ENCODE results near the gene IL1RAPL1. TPM values are rescaled to one million over a fixed set of nuclear protein-coding genes. Genes with fewer than 3 reads are reported as not detected.

Gene IL1RAPL1
- not detected for total RNA-seq

DNA sequence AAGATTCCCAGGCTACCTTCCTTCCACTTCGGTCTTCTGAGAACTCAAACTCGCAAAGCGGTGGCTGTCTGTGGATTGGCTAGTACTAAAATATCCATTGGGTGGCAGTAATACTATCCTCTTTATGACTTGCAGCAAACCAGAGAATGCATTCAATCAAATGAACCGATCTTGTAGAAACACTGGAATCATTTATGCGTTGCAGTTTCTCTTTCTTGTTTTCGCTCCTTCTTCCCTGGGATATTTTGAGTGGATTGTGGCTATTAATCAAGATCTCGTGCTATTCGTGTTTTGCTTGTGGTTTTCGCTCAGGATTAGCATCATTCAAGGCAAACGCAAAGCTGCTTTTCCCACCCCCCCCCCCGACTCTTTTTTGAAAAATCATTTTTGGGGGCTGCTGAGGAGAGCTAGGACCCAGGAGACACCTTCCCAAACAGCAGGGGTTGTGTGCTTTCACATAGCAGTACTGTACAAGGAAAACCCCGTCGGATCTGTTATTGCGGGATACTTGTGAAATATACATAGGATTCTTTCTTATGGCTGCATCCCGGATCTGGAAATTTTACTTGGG is at the start of gene IL1RAPL1:
IL1RAPL1 (plus strand) TSS at position 466 of the 571 bp plus-strand sequence.
- no peaks in the 10 kb centered on the region for H3K27me3 Mint-ChIP-seq
- no peaks in the 10 kb centered on the region for H3K9me3 Mint-ChIP-seq
- ATAC-seq (no peak), DNase-seq (no peak)
- H3K4me3 Mint-ChIP-seq, result no peak within 1 kb of the TSS
- POLR2A ChIA-PET, result no interaction called here
- CTCF ChIA-PET, result no interaction called here
- no peak within 1 kb of the TSS for H3K27ac Mint-ChIP-seq
- no peaks in the 10 kb centered on the region for H3K4me1 Mint-ChIP-seq (ENCODE audit: low read depth)
- H3K36me3 Mint-ChIP-seq (ENCODE audit: low read depth), result no peaks in the 10 kb centered on the region
- TF ChIP-seq, protein P1, sequence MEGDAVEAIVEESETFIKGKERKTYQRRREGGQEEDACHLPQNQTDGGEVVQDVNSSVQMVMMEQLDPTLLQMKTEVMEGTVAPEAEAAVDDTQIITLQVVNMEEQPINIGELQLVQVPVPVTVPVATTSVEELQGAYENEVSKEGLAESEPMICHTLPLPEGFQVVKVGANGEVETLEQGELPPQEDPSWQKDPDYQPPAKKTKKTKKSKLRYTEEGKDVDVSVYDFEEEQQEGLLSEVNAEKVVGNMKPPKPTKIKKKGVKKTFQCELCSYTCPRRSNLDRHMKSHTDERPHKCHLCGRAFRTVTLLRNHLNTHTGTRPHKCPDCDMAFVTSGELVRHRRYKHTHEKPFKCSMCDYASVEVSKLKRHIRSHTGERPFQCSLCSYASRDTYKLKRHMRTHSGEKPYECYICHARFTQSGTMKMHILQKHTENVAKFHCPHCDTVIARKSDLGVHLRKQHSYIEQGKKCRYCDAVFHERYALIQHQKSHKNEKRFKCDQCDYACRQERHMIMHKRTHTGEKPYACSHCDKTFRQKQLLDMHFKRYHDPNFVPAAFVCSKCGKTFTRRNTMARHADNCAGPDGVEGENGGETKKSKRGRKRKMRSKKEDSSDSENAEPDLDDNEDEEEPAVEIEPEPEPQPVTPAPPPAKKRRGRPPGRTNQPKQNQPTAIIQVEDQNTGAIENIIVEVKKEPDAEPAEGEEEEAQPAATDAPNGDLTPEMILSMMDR (IDR thresholded peaks at IDR 0.05), result no peak
- intact Hi-C loops (cut with micrococcal nuclease), result no loop called here

DNA sequence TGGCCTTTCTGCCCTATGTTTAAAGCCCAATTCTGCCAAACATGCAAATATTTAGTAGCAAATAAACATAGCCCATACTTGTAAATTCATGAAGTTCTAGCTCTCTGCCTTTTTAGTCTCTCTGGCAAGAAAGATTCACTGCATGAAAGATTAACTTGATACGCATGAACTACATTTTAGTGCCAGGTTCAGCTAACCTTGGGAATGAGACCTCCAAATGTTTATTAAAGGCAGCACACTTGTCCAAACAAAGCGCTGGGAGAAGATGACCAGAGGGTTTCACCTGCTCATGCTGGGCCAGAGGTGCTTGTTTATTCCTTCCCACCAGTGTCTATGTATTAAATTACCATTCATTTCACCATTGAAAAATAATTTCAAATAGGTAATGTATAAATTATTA is 44.5 kb upstream of the IL1RAPL1 start:
- intact Hi-C loops (cut with micrococcal nuclease), result no loop called here
- Mint-ChIP-seq H3K4me3 (no peak overlapping the region), H3K36me3 (ENCODE audit: low read depth) (no peaks in the 10 kb centered on the region), H3K9me3 (no peaks in the 10 kb centered on the region), H3K27ac (no peak overlapping the region), H3K27me3 (no peaks in the 10 kb centered on the region), H3K4me1 (ENCODE audit: low read depth) (no peaks in the 10 kb centered on the region)
- TF ChIP-seq, protein P1 (IDR thresholded peaks at IDR 0.05), result no peak
- ChIA-PET POLR2A (no interaction called here), CTCF (no interaction called here)
- ATAC-seq (no peak), DNase-seq (no peak)

DNA sequence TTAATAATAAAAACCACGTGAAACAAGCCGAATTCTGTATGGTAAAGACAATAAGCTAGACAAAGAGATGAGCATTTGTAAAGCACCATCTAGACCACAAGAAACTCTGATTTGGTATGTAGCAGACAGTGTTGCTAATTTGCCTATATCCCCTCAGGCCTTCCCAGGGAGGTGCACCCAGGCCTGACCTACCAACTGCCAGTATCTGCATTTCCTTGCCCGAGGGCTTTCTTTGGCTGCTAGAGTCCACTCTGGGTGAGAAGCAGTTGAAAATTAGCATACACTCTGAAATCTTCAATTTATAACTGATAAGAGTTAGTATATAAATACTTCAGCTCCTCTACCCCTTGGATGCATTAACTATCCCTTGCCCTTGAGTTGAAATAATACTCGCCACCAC is 37.4 kb upstream of the IL1RAPL1 start:
- Mint-ChIP-seq H3K27ac (no peak overlapping the region), H3K4me1 (ENCODE audit: low read depth) (no peaks in the 10 kb centered on the region), H3K9me3 (peaks cover 2% of the 10 kb centered on the region), H3K4me3 (no peak overlapping the region), H3K36me3 (ENCODE audit: low read depth) (no peaks in the 10 kb centered on the region), H3K27me3 (no peaks in the 10 kb centered on the region)
- intact Hi-C loops (cut with micrococcal nuclease), result no loop called here
- ChIA-PET POLR2A (no interaction called here), CTCF (no interaction called here)
- ATAC-seq (no peak), DNase-seq (no peak)
- TF ChIP-seq, protein P1 (IDR thresholded peaks at IDR 0.05), result no peak

DNA sequence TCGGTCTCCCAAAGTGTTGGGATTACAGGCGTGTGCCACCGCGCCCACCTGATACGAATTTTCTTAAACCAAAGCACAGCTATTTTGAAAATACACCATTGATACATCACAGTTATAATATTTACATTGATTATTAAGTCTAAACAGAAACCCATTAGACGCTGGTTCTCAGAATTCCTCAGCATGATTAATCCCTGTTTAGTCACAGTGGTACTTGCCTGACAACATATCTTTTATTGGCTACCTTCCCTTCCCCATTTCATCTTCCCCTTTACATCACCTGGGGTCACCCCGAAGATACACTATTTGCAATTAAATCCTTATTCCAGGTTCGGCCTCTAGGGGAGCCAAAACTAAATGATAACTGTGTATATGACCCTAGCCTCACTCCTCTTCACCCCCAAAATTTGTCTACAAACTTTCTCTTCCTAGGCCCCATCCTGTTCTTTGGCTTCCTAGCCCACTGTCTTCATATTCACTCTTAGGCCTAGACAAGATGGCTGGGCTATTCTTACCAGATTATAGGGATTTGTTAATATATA is 36.8 kb upstream of the IL1RAPL1 start:
- no peak for DNase-seq
- Mint-ChIP-seq H3K27ac (no peak overlapping the region), H3K4me3 (no peak overlapping the region), H3K9me3 (peaks cover 2% of the 10 kb centered on the region), H3K36me3 (ENCODE audit: low read depth) (no peaks in the 10 kb centered on the region), H3K4me1 (ENCODE audit: low read depth) (no peaks in the 10 kb centered on the region), H3K27me3 (no peaks in the 10 kb centered on the region)
- ChIA-PET CTCF (no interaction called here), POLR2A (no interaction called here)
- intact Hi-C loops (cut with micrococcal nuclease), result no loop called here
- no peak for ATAC-seq
- TF ChIP-seq, protein P1 (IDR thresholded peaks at IDR 0.05), result no peak

DNA sequence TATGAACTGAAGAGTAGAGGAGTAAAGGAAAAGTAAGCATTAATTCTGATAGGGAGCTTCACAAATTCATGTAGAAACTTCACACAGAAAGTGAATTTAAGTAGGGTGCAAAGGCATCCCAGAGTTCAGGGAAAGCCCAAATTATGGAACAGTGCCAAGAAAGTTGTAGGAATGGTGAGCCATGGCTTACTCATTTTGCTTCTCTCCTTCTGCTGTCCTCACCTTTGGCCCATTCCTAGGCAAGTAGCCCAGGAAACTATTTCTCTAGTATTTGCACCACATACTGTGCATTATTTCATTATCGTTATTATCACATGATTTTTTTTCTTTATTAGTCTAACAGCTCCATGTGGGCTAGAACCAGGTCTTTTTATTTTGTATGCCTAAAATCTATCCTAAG is 34.9 kb upstream of the IL1RAPL1 start:
- no peak for DNase-seq
- no peaks in the 10 kb centered on the region for H3K36me3 Mint-ChIP-seq (ENCODE audit: low read depth)
- peaks cover 2% of the 10 kb centered on the region for H3K9me3 Mint-ChIP-seq
- no peak overlapping the region for H3K27ac Mint-ChIP-seq
- intact Hi-C loops (cut with micrococcal nuclease), result no loop called here
- ATAC-seq, result no peak
- POLR2A ChIA-PET, result no interaction called here
- CTCF ChIA-PET, result no interaction called here
- no peak overlapping the region for H3K4me3 Mint-ChIP-seq
- H3K4me1 Mint-ChIP-seq (ENCODE audit: low read depth), result no peaks in the 10 kb centered on the region
- TF ChIP-seq, protein P1 (IDR thresholded peaks at IDR 0.05), result no peak
- H3K27me3 Mint-ChIP-seq, result no peaks in the 10 kb centered on the region

Measured in activated CD8-positive, alpha-beta T cell treated with anti-CD3 and anti-CD28 coated beads for 36 hours (primary cell).